IgD-negative memory B cell (primary cell): ENCODE data around the gene NELFB. TPM values are rescaled to one million over a fixed set of nuclear protein-coding genes. Genes with fewer than 3 reads are reported as not detected.

Source experiments
- H3K27ac Mint-ChIP-seq, 3 donors: one replicate each; pipeline ENCODE4 v1.8.0; 2020 to 2022; ENCODE audit warnings: mild to moderate bottlenecking in 3 of 3, mixed read lengths in 3 of 3, moderate library complexity in 1 of 3
- H3K27me3 Mint-ChIP-seq: one replicate; pipeline ENCODE4 v1.8.0; 2021; ENCODE audit warnings: mixed read lengths
- H3K36me3 Mint-ChIP-seq: one replicate; pipeline ENCODE4 v1.8.0; 2020; ENCODE audit warnings: mild to moderate bottlenecking, mixed read lengths
- H3K4me1 Mint-ChIP-seq, 3 donors: one replicate each; pipeline ENCODE4 v1.8.0; 2020 to 2022; ENCODE audit warnings: mixed read lengths in 3 of 3, mild to moderate bottlenecking in 1 of 3
- H3K4me3 Mint-ChIP-seq, 4 donors: one replicate each; pipeline ENCODE4 v1.8.0; 2020 to 2022; ENCODE audit warnings: mild to moderate bottlenecking in 4 of 4, mixed read lengths in 4 of 4, moderate library complexity in 3 of 4
- H3K9me3 Mint-ChIP-seq, 3 donors: one replicate each; pipeline ENCODE4 v1.8.0; 2020 to 2021; ENCODE audit warnings: mixed read lengths in 3 of 3, mild to moderate bottlenecking in 1 of 3
- polyA plus RNA-seq: library from polyadenylated mRNA; unstranded; fragments of 300-500 nt; fragmentation: Illumina TruSeq; gene quantifications from one replicate; pipeline ENCODE4 v1.2.3, GENCODE V29; 2021

The NELFB gene
- polyA plus RNA-seq, 1 donor from 2014 or later = 34.2 TPM

DNA sequence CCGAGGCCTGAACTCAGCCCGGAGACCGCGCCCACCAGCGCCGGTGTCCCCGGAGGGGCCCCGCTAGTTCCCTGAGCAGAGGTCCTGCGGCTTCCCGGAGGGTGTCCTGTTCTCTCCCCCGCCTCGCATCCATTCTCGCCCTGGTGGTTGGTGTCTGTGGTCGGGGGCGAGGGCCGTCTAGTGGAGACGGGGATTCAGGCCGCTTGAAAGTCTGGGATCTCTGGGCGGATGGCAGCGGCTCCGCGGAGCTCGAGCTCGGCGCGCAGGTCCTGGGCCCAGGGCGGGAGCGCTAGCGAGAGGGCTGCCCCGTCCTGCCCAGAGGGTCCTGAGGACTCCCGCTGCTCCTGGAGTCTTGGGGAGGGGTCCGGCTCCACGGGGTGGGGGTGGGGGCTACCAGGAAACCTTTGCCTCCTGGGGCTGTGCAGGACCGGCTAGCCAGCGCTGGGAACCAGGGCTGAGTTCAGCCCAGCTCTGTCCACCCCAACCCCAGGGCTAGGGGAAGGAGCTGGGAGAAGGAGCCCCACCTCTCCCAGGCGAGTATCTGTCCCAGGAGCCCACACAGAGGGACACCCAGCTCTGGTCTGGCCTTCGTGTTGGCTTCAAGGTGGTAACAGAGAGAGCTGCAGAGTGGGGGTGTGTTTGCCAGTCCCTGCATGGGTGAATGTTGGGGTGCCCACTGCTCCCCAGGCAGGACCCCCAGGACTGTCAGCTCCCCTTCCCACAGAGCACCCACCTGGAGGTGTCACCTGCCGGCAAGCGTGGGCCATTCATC is 26.4 kb downstream of the NELFB start:
- H3K4me3 Mint-ChIP-seq = peak overlapping the region in 3 of 4 donors; percentile 80 to 82 (median 81)
- H3K9me3 Mint-ChIP-seq = no peaks in the 10 kb centered on the region
- no peaks in the 10 kb centered on the region for H3K27me3 Mint-ChIP-seq
- peaks cover 2% of the 10 kb centered on the region for H3K36me3 Mint-ChIP-seq
- H3K4me1 Mint-ChIP-seq = peaks cover 13 to 28% (median 15%) of the 10 kb centered on the region in 3 donors
- H3K27ac Mint-ChIP-seq = peak overlapping the region in 2 of 3 donors; percentile 90 to 95

DNA sequence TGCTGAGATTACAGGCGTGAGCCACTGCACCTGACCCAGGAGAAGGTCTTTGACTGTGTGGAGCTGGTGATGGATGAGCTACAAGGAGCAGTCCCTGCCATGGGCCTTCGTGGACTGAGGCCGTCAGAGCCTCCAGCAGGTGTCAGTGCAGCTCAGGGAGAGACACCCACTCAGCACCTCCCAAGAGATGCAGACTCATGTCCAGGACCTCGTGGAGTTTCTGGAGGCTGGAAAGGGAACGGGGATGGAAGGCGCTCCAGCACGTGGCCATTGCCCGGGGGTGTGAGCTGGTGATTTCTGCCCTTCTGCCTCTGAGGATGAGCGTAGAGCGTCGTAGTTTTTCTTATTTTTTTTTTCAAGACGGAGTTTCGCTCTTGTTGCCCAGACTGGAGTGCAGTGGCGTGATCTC is 31.9 kb downstream of the NELFB start:
- no peaks in the 10 kb centered on the region for H3K27me3 Mint-ChIP-seq
- H3K27ac Mint-ChIP-seq = peak overlapping the region; percentile 86 to 92 (median 91)
- peaks cover 18 to 24% (median 22%) of the 10 kb centered on the region in 3 donors for H3K4me1 Mint-ChIP-seq
- H3K9me3 Mint-ChIP-seq = no peaks in the 10 kb centered on the region
- H3K36me3 Mint-ChIP-seq = peaks cover 2% of the 10 kb centered on the region
- H3K4me3 Mint-ChIP-seq = peak overlapping the region in 3 of 4 donors; percentile 70 to 78 (median 76)

DNA sequence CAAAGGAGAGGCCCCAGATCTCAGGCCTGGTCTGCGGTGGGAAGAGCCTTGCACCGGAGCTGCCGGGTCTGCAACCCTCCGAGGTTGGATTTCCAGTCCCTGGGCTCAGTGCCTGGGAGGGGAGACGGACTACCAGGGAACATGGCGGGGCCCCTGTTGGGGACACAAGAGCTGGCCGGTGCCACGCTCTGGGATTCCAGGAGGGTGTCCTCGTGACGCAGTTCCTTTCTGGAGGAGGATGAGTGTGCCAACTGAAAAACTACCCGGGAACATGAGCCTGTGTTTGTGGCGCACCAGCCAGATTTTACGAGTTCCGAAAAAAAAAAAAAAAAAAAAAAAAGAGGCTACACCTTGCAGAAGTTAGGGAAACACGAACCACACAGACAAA is 38.0 kb downstream of the NELFB start:
- Mint-ChIP-seq H3K9me3 (peaks cover 0 to 6% (median 0%) of the 10 kb centered on the region in 3 donors), H3K27ac (no peak overlapping the region), H3K27me3 (peaks cover 15% of the 10 kb centered on the region), H3K36me3 (no peaks in the 10 kb centered on the region), H3K4me3 (no peak overlapping the region), H3K4me1 (peaks cover 3 to 5% (median 3%) of the 10 kb centered on the region in 3 donors)

DNA sequence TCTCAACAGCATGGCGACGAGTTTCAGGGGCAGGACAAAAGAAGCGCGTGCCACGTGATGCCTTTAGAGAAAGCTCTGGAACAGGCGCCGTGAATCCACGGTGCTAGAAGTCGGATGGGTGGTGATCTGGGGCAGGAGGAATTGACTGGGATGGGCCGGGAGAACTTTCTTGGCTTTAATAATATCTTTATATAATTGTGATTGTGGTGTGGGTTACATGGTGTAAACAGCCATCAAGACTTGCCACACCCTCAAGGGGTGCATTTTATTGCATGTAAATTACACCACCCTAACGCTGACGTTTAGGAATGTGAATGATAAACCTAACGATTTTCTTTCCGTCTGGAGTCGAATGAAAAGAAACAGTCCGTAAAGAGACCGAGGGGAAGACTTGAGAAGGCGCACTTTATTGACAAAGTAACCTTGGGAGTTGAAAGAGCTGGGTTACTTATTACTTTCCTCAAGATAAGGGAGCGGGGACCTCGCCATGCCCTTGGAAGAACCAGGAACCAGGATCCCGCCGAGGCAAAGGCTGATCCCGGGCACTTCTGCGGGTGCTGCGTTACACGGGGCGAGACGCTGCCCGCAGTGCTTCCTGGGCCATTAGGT is 38.5 kb downstream of the NELFB start:
- H3K36me3 Mint-ChIP-seq = no peaks in the 10 kb centered on the region
- peak overlapping the region in 1 of 3 donors; percentile 67 for H3K27ac Mint-ChIP-seq
- H3K27me3 Mint-ChIP-seq = peaks cover 15% of the 10 kb centered on the region
- peaks cover 3 to 5% (median 3%) of the 10 kb centered on the region in 3 donors for H3K4me1 Mint-ChIP-seq
- H3K4me3 Mint-ChIP-seq = peak overlapping the region in 1 of 4 donors; percentile 60
- H3K9me3 Mint-ChIP-seq = peaks cover 0 to 6% (median 0%) of the 10 kb centered on the region in 3 donors

DNA sequence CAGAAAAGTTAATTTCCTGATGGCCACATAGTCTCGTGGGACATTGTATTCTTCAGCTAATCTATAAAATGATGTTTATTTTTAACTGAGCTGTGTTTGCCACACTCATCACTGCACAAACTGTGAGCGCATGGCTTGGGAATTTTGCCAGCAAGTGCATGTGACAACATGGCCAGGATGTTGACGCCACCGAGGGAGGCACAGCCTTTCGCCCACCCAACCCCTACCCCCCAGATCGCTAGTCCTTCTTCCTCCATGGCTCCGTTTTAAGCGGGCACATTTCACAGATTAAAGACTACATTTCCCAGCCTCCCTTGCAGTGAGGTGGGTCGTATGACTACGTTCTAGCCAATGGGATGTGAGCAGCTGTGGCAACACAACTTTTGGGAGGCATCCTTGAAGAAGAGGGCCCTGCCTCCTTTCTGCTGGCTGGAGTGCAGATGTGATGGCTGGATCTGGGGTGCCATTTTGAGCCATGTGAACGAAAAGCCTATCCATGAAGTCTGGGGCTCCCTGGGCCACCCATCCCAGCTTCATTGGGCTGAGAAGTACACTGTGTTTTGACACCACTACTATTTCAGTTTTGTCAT is 39.1 kb downstream of the NELFB start:
- H3K4me3 Mint-ChIP-seq = peak overlapping the region; percentile 60 to 87 (median 64)
- H3K9me3 Mint-ChIP-seq = peaks cover 0 to 6% (median 0%) of the 10 kb centered on the region in 3 donors
- H3K36me3 Mint-ChIP-seq = no peaks in the 10 kb centered on the region
- peaks cover 3 to 5% (median 3%) of the 10 kb centered on the region in 3 donors for H3K4me1 Mint-ChIP-seq
- peak overlapping the region; percentile 67 to 76 (median 73) for H3K27ac Mint-ChIP-seq
- peaks cover 20% of the 10 kb centered on the region for H3K27me3 Mint-ChIP-seq

DNA sequence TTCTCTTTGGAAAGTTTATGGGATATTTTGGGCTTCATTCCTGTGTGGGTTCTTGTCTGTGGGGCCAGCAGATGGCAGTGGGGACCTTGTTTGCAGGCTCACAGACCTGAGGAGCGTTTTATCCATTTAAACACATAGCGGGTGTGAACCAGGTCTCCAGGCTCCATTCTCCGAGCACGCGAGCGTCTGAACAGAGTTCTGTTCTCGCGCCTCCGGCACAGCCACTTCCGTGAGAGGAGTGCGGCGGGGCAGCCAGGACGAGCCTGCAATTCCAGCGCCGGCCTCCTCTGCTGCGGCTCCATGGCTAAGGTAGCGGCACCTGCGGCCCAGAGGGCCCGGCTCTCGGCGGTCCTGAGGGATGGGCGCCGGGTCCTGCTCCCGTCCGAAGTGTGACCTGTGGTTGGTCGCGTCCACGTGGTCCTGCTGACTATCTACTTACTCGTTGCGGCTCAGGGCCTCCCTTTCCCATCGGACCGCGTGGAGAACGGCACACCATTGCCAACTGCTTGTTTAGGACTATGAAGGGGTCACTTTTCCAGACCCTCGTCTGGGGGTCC is 39.6 kb downstream of the NELFB start:
- Mint-ChIP-seq H3K27me3 (peaks cover 22% of the 10 kb centered on the region), H3K4me1 (peaks cover 3 to 5% (median 3%) of the 10 kb centered on the region in 3 donors), H3K9me3 (peaks cover 0 to 6% (median 0%) of the 10 kb centered on the region in 3 donors), H3K27ac (peak overlapping the region in 2 of 3 donors; percentile 67 to 76), H3K36me3 (no peaks in the 10 kb centered on the region), H3K4me3 (peak overlapping the region; percentile 23 to 87 (median 69))

DNA sequence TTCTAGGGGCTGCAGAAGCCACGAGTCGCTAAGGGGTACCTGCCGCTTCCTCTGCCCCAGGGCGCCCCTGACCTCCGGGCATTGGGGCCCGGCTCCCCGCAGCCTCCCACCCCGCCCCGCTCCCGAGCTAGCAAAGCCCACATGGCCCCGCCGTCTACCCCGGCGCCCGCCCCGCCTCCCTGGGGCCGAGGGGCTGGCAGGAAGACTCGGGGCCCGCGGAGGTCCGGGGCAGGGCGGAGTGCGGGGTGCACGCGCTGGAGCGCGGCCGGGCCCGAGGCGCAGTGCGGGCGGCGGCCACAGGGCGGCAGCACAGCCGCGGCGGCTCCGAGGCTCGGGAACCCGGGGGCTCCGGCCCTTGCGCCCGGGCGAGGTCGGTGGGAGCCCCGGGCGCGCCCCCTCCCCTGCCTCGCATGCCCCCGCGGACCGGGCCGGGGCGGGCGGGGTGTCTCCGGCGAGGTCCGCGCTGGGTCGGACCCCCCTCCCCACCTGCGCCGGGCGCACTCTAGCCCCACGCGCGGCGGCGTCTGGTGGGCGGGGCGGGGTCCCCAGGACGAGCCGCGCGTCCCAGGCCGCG is 40.2 kb downstream of the NELFB start:
- H3K27ac Mint-ChIP-seq = no peak overlapping the region
- peaks cover 0 to 6% (median 0%) of the 10 kb centered on the region in 3 donors for H3K9me3 Mint-ChIP-seq
- peak overlapping the region in 1 of 4 donors; percentile 71 for H3K4me3 Mint-ChIP-seq
- peaks cover 3 to 5% (median 3%) of the 10 kb centered on the region in 3 donors for H3K4me1 Mint-ChIP-seq
- H3K36me3 Mint-ChIP-seq = no peaks in the 10 kb centered on the region
- H3K27me3 Mint-ChIP-seq = peaks cover 22% of the 10 kb centered on the region

DNA sequence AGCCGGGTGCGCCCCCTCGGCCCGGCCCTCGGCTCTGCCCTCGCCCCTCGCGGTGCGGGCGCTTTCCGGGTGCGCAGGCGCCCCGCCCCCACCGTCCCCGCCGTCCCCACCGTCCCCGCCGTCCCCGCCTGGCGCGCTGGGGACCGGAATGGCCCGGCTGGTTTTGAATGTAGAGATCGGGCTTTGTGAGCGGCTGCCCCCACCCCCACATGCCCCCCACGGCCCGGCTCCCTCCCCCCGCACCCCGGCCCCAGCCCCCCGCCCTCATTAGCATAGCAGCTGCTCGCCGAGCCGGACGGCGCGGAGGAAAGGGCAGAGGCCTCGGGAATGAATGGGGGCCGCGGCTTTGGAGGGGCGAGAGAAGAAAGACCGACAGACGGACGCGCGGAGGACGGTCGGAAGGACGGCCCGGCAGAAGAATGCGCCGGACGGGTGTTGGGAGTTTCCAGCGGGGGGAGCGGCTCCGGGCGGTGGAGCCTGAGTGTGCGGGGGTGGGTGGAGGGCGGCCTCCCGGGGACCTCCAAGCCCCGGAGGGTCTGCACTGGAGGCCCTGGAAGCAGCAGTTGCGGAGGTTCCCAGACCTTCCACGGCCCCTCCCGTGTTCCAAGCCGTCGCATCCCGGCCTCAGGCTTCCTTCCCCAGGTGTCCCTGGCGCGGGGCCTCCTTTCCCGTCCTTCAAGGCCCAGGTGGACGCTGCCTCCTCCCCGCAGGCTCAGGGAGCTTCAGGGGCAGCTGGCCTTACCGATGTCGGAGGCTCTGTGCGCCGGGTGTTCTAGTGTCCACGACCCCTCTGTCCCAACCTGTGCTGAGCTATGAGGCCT is 40.9 kb downstream of the NELFB start:
- Mint-ChIP-seq H3K4me1 (peaks cover 3 to 6% (median 5%) of the 10 kb centered on the region in 3 donors), H3K27me3 (peaks cover 25% of the 10 kb centered on the region), H3K9me3 (peaks cover 0 to 6% (median 0%) of the 10 kb centered on the region in 3 donors), H3K36me3 (no peaks in the 10 kb centered on the region), H3K27ac (peak overlapping the region in 1 of 3 donors; percentile 77), H3K4me3 (peak overlapping the region in 3 of 4 donors; percentile 52 to 88 (median 83))

DNA sequence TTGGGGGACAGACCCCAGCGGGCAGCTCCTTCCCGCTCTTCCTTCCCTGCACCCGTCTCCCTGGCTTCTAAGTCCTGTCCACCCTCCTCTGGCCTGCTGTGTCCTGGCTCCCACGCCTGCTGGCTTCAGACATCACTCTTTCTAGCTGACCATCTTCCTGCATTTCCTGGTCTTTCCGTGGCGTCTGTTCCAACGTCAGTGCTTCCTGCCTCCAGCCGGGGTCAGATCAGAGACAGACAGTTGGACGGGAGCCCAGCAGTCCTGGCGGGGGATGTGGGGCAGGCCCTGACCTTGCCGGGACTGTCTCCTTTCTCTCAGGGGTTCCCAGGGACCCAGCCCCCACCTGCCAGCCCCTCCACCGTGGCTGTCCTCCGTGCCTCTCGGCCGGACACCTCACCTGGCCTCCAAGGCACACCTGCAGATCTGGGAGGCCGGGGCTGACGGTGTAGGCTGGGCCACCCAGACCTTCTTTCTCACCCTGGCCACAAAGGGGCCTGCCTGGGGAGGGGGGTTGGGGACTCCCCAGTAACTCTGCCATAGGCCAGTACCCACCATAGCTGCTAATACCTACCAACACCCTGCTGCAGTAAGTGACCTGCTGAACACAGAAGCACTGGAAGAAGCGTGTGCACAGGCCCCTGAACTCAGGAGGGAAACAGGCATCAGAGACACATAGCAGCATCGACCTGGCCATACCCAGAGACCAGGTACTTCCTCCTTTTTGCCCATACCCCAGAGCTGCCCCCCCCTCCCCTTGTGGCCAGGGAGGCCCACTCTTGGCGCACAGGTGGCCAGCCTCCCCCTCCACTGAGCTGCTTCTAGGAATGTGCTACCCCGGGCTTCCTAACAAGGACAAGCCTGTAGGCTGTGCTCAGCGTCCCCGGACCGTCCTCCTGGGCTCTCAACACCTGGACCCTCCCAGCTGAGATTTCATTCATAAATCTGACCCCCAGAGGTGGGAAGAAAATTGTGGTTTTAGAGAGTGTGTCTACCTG is 41.8 kb downstream of the NELFB start:
- Mint-ChIP-seq H3K36me3 (no peaks in the 10 kb centered on the region), H3K9me3 (peaks cover 0 to 6% (median 0%) of the 10 kb centered on the region in 3 donors), H3K27ac (peak overlapping the region in 2 of 3 donors; percentile 50 to 77), H3K4me3 (peak overlapping the region; percentile 52 to 88 (median 74)), H3K27me3 (peaks cover 25% of the 10 kb centered on the region), H3K4me1 (peaks cover 3 to 6% (median 5%) of the 10 kb centered on the region in 3 donors)

DNA sequence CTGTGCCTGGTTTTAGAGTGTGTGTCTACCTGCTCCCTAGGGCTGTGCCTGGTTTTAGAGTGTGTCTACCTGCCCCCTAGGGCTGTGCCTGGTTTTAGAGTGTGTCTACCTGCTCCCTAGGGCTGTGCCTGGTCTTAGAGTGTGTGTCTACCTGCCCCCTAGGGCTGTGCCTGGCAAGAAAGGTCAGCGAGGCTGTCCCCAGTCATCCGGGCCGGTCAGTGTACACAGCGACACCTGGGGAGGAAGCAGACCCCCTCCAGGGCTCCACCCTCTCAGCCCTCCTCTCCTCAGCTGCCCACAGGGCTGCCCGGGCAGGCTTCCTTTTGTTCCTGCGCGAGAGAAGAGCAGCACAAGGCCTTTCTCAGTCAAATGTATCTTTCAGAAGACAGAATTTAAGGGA is 42.8 kb downstream of the NELFB start:
- H3K27me3 Mint-ChIP-seq = peaks cover 25% of the 10 kb centered on the region
- H3K27ac Mint-ChIP-seq = no peak overlapping the region
- peaks cover 0 to 6% (median 0%) of the 10 kb centered on the region in 3 donors for H3K9me3 Mint-ChIP-seq
- no peaks in the 10 kb centered on the region for H3K36me3 Mint-ChIP-seq
- H3K4me3 Mint-ChIP-seq = no peak overlapping the region
- peaks cover 3 to 6% (median 5%) of the 10 kb centered on the region in 3 donors for H3K4me1 Mint-ChIP-seq

DNA sequence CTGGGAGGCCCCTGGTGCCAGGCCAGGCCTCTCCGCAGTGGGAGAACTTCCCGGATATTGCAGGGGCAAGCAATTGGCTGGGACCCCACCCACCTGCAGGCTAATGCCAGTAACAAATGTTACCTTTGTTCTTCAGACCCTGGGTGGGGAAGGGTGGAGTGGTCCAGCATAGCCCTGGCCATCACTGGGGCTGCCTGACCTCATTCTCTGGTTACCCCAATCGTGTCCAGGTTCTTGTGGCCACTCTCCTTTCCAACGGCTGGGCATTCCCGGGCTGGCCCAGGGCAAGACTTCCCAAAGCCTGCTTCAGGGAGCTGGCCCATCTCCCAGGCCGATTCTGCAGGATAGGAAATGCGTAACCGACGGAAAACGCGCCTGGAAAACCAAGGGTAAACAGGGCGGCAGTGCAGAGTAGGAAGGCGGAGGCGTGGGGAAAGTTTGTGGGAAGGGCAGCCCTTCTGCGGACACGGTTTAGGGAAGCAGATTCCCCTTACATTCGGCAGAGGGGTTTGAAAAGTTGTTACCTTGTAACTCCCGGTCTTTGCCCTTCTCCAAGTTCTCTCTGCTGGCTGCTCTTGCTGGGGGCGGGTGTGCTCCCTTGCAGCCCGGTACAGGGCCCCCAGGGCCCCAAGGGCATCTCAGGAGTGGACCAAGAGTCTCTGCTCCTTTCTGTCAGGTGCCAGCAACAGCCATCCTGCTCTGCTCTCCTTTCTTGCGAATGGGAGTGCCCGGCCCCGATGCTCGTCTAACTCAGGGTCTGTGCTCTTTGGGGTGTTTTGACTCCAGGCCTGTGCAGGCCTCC is 43.5 kb downstream of the NELFB start:
- Mint-ChIP-seq H3K27me3 (peaks cover 25% of the 10 kb centered on the region), H3K9me3 (peaks cover 0 to 6% (median 0%) of the 10 kb centered on the region in 3 donors), H3K27ac (no peak overlapping the region), H3K4me3 (peak overlapping the region in 1 of 4 donors; percentile 7), H3K4me1 (peaks cover 3 to 6% (median 3%) of the 10 kb centered on the region in 3 donors), H3K36me3 (no peaks in the 10 kb centered on the region)

DNA sequence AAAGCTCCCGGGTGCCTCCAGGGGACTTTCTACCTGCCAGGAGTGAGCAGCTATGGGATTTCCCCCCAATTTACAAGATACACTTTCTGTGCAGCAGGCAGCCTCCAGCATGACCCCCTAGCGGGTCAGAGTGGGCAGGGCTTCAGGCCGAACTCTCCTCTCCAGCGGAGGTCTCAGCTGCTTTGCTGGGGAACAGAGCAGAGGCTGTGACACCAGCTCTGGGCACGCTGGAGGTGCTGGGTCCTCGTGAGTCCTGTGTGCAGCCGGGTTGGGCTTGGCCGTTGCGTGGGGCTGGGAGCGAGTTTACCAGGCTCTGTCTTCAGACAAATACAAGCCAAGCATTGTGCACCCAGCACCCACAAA is 44.1 kb downstream of the NELFB start:
- H3K9me3 Mint-ChIP-seq = peaks cover 0 to 6% (median 0%) of the 10 kb centered on the region in 3 donors
- H3K4me1 Mint-ChIP-seq = peaks cover 0 to 6% (median 3%) of the 10 kb centered on the region in 3 donors
- peaks cover 25% of the 10 kb centered on the region for H3K27me3 Mint-ChIP-seq
- peak overlapping the region in 1 of 4 donors; percentile 7 for H3K4me3 Mint-ChIP-seq
- no peak overlapping the region for H3K27ac Mint-ChIP-seq
- no peaks in the 10 kb centered on the region for H3K36me3 Mint-ChIP-seq
